B cell (primary cell): ENCODE results near the gene MECR. TPM values are rescaled to one million over a fixed set of nuclear protein-coding genes. Genes with fewer than 3 reads are reported as not detected.
A peak's percentile ranks its signal among the peaks of the same experiment; 100 is the strongest.

Source experiments
- ATAC-seq: fragments of 200-7000 bp; cut with Tn5 transposase; one replicate; pipeline ENCODE4 v1.10.0; 2021; ENCODE audit warnings: low read depth, mild to moderate bottlenecking, moderate number of reproducible peaks, moderate library complexity
- CTCF ChIA-PET: fragments of 350-600 bp; sonication (Branson Sonifier 250); formaldehyde crosslinking; loops from one replicate; lab custom pipeline; 2021; ENCODE audit warnings: antibody characterized with exemption, inconsistent platforms; lab: Charles Lee
- POLR2A ChIA-PET: fragments of 350-600 bp; sonication (Branson Sonifier 250); formaldehyde crosslinking; loops from one replicate; lab custom pipeline; 2021; ENCODE audit warnings: antibody characterized with exemption; lab: Charles Lee
- DNase-seq: peaks from one replicate; pipeline ENCODE4 v3.0.0; 2013
- H2AFZ ChIP-seq: 2 replicates; pipeline ENCODE4 v1.6.1; 2012; ENCODE audit warnings: mild to moderate bottlenecking, low read depth, low read length; ENCODE audit not compliant: insufficient read depth, poor library complexity, severe bottlenecking
- H3K27ac ChIP-seq, 2 donors: 1 replicate in 1 of 2; 2 replicates in 1 of 2; pipeline ENCODE4 v1.5.1; 2012 to 2013; ENCODE audit warnings: low read length in 2 of 2, mild to moderate bottlenecking in 2 of 2, moderate library complexity in 1 of 2
- H3K27me3 ChIP-seq, 4 experiments: fragments of 200-600 bp in 1 of 4; sonication (generic) in 1 of 4; replicated peaks in 1 of 4; 1 replicate in 2 of 4; 2 replicates in 2 of 4; pipeline versions ENCODE4 v1.6.1 to v1.7.0; 2013 to 2016; ENCODE audit warnings: low read length in 3 of 4, mild to moderate bottlenecking in 2 of 4, mixed read lengths in 1 of 4, moderate library complexity in 1 of 4; ENCODE audit not compliant: insufficient read depth in 4 of 4, control insufficient read depth in 3 of 4; ENCODE audit errors: control extremely low read depth in 1 of 4
- H3K36me3 ChIP-seq, 2 experiments: replicated peaks in 1 of 2; 1 replicate in 1 of 2; 2 replicates in 1 of 2; pipeline versions ENCODE4 v1.6.1 to v1.7.1; 2013; ENCODE audit warnings: low read length in 1 of 2; ENCODE audit not compliant: insufficient read depth in 2 of 2, control insufficient read depth in 1 of 2; ENCODE audit errors: control extremely low read depth in 1 of 2, extremely low read depth in 1 of 2
- H3K4me1 ChIP-seq, 2 donors: fragments of 200-600 bp in 1 of 2; sonication (generic) in 1 of 2; 1 replicate in 1 of 2; 2 replicates in 1 of 2; pipeline versions ENCODE4 v1.5.1 to v1.6.1; 2013 to 2017; ENCODE audit warnings: low read length in 2 of 2; ENCODE audit not compliant: control insufficient read depth in 2 of 2, insufficient read depth in 2 of 2
- H3K4me2 ChIP-seq: replicated peaks from 2 replicates; pipeline ENCODE3; 2012; ENCODE audit warnings: mild to moderate bottlenecking, low read depth, low read length; ENCODE audit not compliant: poor library complexity, severe bottlenecking
- H3K4me3 ChIP-seq, 5 experiments: fragments of 200-600 bp in 1 of 5; sonication (generic) in 1 of 5; 1 replicate in 3 of 5; 2 replicates in 2 of 5; pipeline versions ENCODE4 v1.5.1 to v1.7.0; 2011 to 2016; ENCODE audit warnings: low read length in 4 of 5, mild to moderate bottlenecking in 4 of 5, low read depth in 2 of 5, control low read depth in 1 of 5, moderate library complexity in 1 of 5; ENCODE audit not compliant: insufficient read depth in 1 of 5; ENCODE audit errors: control extremely low read depth in 1 of 5, extremely low read depth in 1 of 5
- H3K79me2 ChIP-seq: fragments of 200-600 bp; sonication (generic); one replicate; pipeline ENCODE4 v1.6.0; 2016; ENCODE audit warnings: low read length; ENCODE audit not compliant: control insufficient read depth, insufficient read depth
- H3K9ac ChIP-seq: fragments of 200-600 bp; sonication (generic); 2 replicates; pipeline ENCODE4 v1.6.1; 2017; ENCODE audit warnings: mild to moderate bottlenecking, low read length, moderate library complexity
- H3K9me3 ChIP-seq, 3 donors: one replicate each; pipeline versions ENCODE4 v1.6.1 to v1.7.1; 2013; ENCODE audit warnings: low read length in 2 of 3; ENCODE audit not compliant: control insufficient read depth in 2 of 3, insufficient read depth in 1 of 3; ENCODE audit errors: control extremely low read depth in 1 of 3
- H4K20me1 ChIP-seq: 2 replicates; pipeline ENCODE4 v1.6.0; 2012; ENCODE audit warnings: mild to moderate bottlenecking, low read length; ENCODE audit not compliant: insufficient read depth, control insufficient read depth, poor library complexity, severe bottlenecking
- H3K27ac Mint-ChIP-seq: one replicate; pipeline ENCODE4 v1.8.0; 2021; ENCODE audit warnings: mixed read lengths
- H3K27me3 Mint-ChIP-seq: one replicate; pipeline ENCODE4 v1.8.0; 2021; ENCODE audit warnings: mixed read lengths
- H3K4me1 Mint-ChIP-seq: one replicate; pipeline ENCODE4 v1.8.0; 2021; ENCODE audit warnings: mixed read lengths
- H3K4me3 Mint-ChIP-seq: one replicate; pipeline ENCODE4 v1.8.0; 2021; ENCODE audit warnings: mixed read lengths
- H3K9me3 Mint-ChIP-seq: one replicate; pipeline ENCODE4 v1.8.0; 2022; ENCODE audit warnings: mixed read lengths; ENCODE audit not compliant: insufficient read depth
- EZH2 ChIP-seq: IDR thresholded peaks from 2 replicates; pipeline ENCODE4 v1.6.1; 2012; ENCODE audit warnings: borderline replicate concordance, low read depth, mild to moderate bottlenecking, moderate library complexity, low read length; ENCODE audit not compliant: insufficient read depth, poor library complexity, severe bottlenecking
- WGBS: methylation state at CpG from one replicate; pipeline ENCODE4 v1.1.5; 2013; ENCODE audit warnings: missing lambda C conversion rate; ENCODE audit not compliant: insufficient coverage; 5-methylcytosine and 5-hydroxymethylcytosine counted together
- intact Hi-C: fragments of 100-400 bp; cut with micrococcal nuclease; formaldehyde crosslinking; loops from one replicate; pipeline ENCODE4 v1.10.0; 2022
- polyA plus RNA-seq: library from polyadenylated mRNA; depleted of rRNA; stranded (reverse); fragments of >200 nt; gene quantifications from 2 replicates; pipeline ENCODE4 v1.2.3, GENCODE V29; 2012
- total RNA-seq, 2 donors: library from RNA; stranded (reverse); fragments of 120-200 nt in 1 of 2; gene quantifications; 1 replicate in 1 of 2; 2 replicates in 1 of 2; pipeline versions ENCODE4 v1.2.3 to v1.2.4, GENCODE V29; 2013 to 2022
- TF ChIP-seq, protein P1 (sequence below): fragments of 200-600 bp; IDR thresholded peaks from one replicate; pipeline ENCODE4 v1.8.0; 2022; ENCODE audit warnings: antibody characterized with exemption, mild to moderate bottlenecking

Gene MECR
- total and polyA plus RNA-seq, 2 donors (not counting 1 experiment from before 2014, with no cell fraction given) = 15.9 to 16.2 TPM

- ATAC-seq = no peak
- 61% methylated on average over 5 of the region's 5 CpGs for WGBS
These were observed 15.1 kb upstream of the MECR start for GRCh38 chr1:29245876-29246275.

DNA sequence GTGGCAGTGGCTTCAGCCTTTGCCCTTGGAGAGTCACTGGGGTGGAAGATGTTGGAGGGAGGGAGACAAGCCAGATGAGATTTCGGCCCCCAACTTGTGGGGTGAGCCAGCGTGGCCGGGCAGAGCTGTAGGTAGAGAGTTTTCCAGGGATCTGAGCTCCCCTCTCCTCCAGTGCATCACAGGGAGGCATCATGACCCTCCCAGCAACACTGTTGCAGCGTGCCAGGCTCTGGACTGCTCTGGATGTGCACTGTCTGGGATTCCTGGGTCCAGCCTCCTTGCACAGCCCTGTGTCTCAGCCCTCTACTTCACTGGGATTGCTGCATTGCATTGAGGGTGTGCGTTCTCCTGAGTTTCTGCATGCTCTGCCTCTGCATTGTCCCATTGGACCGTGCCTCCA lies 14.5 kb upstream of the MECR start:
- Histone ChIP-seq H2AFZ (no peak overlapping the region), H3K9ac (no peak overlapping the region), H4K20me1 (no peaks in the 10 kb centered on the region), H3K27ac (no peak overlapping the region), H3K9me3 (no peaks in the 10 kb centered on the region), H3K36me3 (no peaks in the 10 kb centered on the region), H3K4me1 (no peaks in the 10 kb centered on the region), H3K27me3 (peaks cover 0 to 3% (median 0%) of the 10 kb centered on the region in 4 experiments), H3K4me3 (no peak overlapping the region), H3K4me2 (no peak overlapping the region), H3K79me2 (no peaks in the 10 kb centered on the region)
- intact Hi-C loops = no loop called here
- ATAC-seq = no peak
- 76% methylated on average over 6 of the region's 6 CpGs for WGBS
- CTCF ChIA-PET = interaction anchor here (1.0 kb wide), 1 partner anchor 1463 kb away, joined by 4 read pairs; no protein-coding TSS in a partner anchor
- DNase-seq = no peak
- TF ChIP-seq EZH2 = no peak
- TF ChIP-seq, protein P1, sequence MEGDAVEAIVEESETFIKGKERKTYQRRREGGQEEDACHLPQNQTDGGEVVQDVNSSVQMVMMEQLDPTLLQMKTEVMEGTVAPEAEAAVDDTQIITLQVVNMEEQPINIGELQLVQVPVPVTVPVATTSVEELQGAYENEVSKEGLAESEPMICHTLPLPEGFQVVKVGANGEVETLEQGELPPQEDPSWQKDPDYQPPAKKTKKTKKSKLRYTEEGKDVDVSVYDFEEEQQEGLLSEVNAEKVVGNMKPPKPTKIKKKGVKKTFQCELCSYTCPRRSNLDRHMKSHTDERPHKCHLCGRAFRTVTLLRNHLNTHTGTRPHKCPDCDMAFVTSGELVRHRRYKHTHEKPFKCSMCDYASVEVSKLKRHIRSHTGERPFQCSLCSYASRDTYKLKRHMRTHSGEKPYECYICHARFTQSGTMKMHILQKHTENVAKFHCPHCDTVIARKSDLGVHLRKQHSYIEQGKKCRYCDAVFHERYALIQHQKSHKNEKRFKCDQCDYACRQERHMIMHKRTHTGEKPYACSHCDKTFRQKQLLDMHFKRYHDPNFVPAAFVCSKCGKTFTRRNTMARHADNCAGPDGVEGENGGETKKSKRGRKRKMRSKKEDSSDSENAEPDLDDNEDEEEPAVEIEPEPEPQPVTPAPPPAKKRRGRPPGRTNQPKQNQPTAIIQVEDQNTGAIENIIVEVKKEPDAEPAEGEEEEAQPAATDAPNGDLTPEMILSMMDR = no peak
- Mint-ChIP-seq H3K4me3 (no peak overlapping the region), H3K27ac (no peak overlapping the region), H3K4me1 (no peaks in the 10 kb centered on the region), H3K9me3 (no peaks in the 10 kb centered on the region), H3K27me3 (peaks cover 25% of the 10 kb centered on the region)
- POLR2A ChIA-PET = no interaction called here

More at GRCh38 chr1:29245876-29246275, 15.1 kb upstream of the MECR start:
- Histone ChIP-seq H4K20me1 (no peaks in the 10 kb centered on the region), H2AFZ (no peak overlapping the region), H3K36me3 (no peaks in the 10 kb centered on the region), H3K9ac (no peak overlapping the region), H3K9me3 (no peaks in the 10 kb centered on the region), H3K27me3 (no peaks in the 10 kb centered on the region), H3K4me3 (no peak overlapping the region), H3K79me2 (no peaks in the 10 kb centered on the region), H3K4me2 (no peak overlapping the region), H3K27ac (no peak overlapping the region), H3K4me1 (no peaks in the 10 kb centered on the region)
- H3K27ac Mint-ChIP-seq = no peak overlapping the region
- intact Hi-C loops = no loop called here
- TF ChIP-seq, protein P1 = peak; percentile 25
- TF ChIP-seq EZH2 = no peak
- ChIA-PET POLR2A (no interaction called here), CTCF (interaction anchor here (1.0 kb wide), 1 partner anchor 1462 kb away, joined by 4 read pairs; no protein-coding TSS in a partner anchor)
- no peaks in the 10 kb centered on the region for H3K4me1 Mint-ChIP-seq
- no peak overlapping the region for H3K4me3 Mint-ChIP-seq
- no peak for DNase-seq
- no peaks in the 10 kb centered on the region for H3K9me3 Mint-ChIP-seq
- H3K27me3 Mint-ChIP-seq = peaks cover 22% of the 10 kb centered on the region
